ENCODE results near the gene ITGB3. TPM values are rescaled to one million over a fixed set of nuclear protein-coding genes. Genes with fewer than 3 reads are reported as not detected.

Gene ITGB3
- total RNA-seq: 22.5 TPM

DNA sequence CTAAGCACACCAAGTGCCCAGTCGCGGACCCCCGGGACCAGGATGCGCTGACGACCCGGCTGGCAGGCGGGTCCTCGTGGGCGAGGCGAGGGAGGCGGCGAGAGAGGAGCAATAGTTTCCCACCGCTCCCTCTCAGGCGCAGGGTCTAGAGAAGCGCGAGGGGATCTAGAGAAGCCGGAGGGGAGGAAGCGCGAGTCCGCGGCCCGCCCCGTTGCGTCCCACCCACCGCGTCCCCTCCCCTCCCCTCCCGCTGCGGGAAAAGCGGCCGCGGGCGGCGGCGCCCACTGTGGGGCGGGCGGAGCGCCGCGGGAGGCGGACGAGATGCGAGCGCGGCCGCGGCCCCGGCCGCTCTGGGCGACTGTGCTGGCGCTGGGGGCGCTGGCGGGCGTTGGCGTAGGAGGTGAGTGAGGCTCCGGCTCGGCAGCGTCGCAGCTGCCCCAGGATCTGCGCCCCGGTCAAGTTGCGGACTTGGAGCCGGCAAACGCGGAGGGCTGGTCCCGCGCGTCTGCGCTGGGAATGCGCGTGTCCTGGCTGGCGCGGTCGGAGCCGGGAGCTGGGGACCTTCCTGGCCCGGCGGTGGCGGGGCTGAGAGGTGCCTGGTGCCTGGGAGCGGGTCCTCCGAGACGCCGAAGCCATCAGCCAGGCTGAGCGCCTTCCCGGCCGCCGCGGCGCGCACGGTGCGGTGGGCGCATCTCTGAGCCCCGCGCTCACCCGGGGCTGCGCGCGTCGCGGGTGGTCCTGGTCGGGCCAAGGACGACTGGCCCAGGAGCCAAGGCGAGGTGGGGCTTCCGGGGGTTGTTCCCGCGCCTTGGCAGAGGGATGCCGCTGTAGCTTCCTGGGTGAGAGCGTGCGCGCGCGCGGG is at the start of gene ITGB3:
ITGB3 (plus strand) TSS at position 287 of the 862 bp plus-strand sequence; CDS start at position 322, 35 bp downstream.

DNA sequence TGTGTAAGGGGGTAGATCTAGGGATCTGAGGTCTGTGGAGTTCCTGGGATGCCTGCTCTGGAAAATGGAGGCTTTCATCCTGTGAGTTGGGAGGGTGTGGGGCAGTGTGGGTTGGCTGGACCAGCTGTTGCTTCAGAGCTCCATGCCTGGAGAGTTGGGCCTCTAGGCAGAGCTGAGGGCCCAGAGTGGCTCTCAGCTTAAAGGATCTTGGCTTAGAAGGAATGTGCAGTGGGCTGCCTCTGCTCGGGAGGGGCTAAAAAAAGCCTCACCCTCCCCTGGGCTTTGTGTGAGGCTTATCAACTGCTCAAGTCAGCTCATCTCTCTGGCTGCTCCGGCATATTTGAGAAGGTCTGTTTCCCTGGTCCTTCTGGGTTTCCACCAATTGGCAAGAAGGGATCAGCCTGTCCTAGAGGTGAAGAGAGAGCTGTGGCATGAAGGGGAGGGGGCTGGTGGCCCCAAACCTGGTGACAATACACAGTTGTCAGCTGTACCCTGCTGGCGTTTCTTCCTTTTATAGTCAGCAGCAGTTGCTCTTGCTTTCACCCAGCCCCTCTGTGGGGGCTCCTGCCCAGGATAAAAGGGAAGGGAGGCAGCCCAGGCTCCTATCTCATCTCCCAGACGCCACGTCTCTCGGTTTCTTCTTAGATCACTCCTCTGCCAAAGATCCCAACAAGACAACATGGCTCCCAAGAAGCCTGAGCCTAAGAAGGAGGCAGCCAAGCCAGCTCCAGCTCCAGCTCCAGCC is 44.7 kb upstream of the ITGB3 start, which contains the start of gene MYL4:
MYL4 (plus strand) TSS at position 605 of the 745 bp plus-strand sequence; CDS start at position 680, 75 bp downstream.

DNA sequence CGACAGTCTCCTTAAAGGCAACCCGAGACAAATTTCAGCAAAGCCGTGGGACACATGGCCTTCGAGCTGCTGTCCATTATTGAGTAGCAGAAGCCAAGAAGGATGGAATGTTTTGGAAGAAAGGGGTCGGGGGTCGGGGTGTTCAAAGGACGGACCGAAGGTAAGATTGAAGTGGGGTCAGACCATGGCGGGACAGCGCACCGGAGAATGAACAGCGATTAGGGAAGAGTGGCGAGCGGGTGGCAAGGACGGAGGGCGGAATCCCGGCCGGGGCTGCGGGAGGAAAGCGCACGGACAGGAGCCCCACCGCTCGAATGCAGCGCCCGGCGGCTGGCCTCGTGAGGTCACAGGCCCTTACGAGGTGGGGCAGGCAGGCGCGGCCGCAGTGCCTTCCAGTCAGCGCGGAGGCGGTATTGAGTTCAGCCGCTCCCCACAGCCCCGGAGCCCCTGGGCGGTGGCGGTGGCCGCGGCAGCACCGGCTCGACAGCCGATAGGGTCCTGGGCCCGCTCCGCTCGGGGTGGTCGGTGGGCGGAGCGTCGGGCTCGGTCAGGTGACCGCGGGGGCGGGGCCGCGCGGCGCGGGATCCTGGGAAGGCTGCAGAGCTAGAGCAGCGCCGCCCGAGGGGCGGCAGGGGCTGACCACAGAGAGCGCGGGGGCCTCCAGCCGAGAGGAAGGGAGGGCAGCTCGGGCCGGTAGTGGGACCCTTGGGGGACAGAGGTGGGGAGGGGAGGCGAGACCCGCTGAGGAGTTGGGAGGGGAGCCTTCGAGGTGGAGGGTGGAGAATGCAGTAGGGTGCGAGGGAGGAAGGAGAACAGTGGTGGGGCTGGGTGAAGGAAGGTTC is 70.0 kb downstream of the ITGB3 start, which contains the start of gene EFCAB13:
EFCAB13 (plus strand) TSS at position 574 of the 842 bp plus-strand sequence. CDS start 4,399 bp downstream, outside the sequence.

Small RNA genes within 50 kb of the gene (small RNA-seq; reads per million reads assigned to genes)
- not detected for gene RNU7-186P (ENCODE audit: low replicate concordance)

Other genes with a start within 250 kb of the ITGB3 start
- gene CDC27, start 64.5 kb upstream of the ITGB3 start, total RNA-seq: 47.4 TPM
- 45.8 TPM for gene MYL4, start 44.5 kb upstream of the ITGB3 start, total RNA-seq
- gene EFCAB13, start 70.1 kb downstream of the ITGB3 start, total RNA-seq: 7.4 TPM